ENCODE results near the gene OSBPL5.

Gene OSBPL5

GRCh38 chr11:3052109-3052479 is 113.0 kb downstream of the OSBPL5 start:
- Histone ChIP-seq H3K4me1 (ENCODE audit: insufficient read depth, low read length) (peaks cover 12% of the 10 kb centered on the region; the same call in 1 of the 2 replicates), H3K9me3 (ENCODE audit: control insufficient read depth, insufficient read depth, low read length) (no peaks in the 10 kb centered on the region), H3K36me3 (ENCODE audit: insufficient read depth, low read length) (no peaks in the 10 kb centered on the region), H3K9ac (ENCODE audit: low read depth, low read length) (no peak overlapping the region)

DNA sequence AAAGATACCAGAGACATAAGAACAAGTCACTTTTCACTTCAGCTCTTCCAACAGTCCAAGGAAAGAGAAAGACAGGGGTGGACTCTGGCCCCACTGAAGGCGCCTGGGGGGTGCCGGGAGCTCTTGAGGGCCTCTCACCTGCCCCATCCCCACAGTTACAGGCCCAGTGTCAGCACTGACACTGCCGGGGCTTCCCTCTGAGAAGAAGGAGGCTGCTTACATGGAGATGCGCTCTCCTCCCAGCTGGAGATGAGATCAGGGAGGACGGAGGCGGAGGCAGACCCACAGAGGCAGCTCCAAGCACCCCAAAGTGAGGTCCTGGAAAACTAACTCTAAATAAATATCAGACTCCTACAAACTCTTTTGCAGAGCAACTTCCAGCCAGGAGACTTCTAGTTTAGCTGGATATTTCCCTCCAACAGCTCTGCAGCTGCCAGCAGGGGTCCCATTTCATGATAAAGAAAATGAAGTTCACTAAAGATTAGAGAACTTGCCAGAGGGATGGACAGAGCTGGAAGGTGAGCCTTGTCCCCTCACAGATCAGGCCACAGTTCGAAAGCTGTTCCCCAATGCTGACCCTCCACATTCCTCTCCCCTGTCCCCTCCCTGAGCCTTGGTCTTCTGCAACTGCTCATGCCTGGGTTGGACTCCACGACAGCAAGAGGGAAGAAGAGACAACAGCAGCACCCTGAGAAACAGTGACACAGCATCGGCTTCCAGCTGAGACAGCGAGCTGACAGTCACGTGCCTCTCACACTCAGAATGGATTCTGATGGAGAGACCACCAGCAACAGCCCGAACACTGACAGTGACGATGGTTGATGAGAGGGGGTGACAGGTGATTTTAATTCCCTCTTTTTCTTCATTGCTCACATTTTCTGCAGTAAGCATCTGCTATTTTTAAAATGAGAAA is 113.7 kb downstream of the OSBPL5 start:
- no peak overlapping the region for H3K9ac ChIP-seq (ENCODE audit: low read depth, low read length)

DNA sequence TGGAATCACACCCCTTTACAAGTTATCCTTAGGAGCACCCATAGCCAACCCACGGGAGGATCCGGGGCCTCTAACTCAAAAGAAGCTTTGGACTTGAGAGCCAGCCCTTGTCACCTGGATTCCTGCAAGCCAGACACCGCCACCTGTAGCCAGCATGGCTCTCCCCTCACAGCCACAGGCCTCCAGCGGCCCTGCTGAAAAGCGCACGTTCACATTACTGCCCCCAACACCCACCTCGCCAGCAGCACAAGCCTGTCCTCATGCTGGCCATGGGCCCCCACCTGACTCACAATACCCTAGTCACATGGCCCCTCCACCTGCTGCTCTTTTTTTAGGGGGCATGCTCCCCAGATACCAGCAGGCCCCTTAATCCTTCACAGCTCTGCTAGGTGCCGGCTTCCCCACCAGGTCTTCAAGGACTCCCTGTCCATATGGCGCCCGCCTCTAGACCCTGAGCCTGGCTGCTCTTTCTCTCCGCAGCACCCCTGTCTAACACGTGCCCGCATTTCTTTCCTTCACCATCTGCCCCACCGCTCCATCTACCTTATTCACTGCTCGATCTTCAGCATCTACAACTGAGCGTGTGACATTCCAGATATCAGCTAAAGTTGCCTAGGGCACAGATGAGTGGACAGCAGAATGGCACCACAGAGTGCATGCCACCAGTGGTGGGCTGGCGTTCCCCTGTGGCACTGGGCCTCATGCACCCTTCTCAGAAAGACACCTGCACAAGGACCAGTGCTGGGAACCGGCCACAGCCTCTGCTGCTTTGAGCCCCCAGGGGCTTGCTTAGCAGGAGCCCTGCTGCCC is 114.5 kb downstream of the OSBPL5 start:
- no peaks in the 10 kb centered on the region for H3K9me3 ChIP-seq (ENCODE audit: control insufficient read depth, insufficient read depth, low read length)
- H3K9ac ChIP-seq (ENCODE audit: low read depth, low read length), result no peak overlapping the region
- H3K4me1 ChIP-seq (ENCODE audit: insufficient read depth, low read length), result peaks cover 6% of the 10 kb centered on the region; the same call in 1 of the 2 replicates
- H3K36me3 ChIP-seq (ENCODE audit: insufficient read depth, low read length), result no peaks in the 10 kb centered on the region

More for the DNA sequence above, 113.7 kb downstream of the OSBPL5 start:
- peaks cover 12% of the 10 kb centered on the region; the same call in 1 of the 2 replicates for H3K4me1 ChIP-seq (ENCODE audit: insufficient read depth, low read length)
- no peaks in the 10 kb centered on the region for H3K9me3 ChIP-seq (ENCODE audit: control insufficient read depth, insufficient read depth, low read length)
- no peaks in the 10 kb centered on the region for H3K36me3 ChIP-seq (ENCODE audit: insufficient read depth, low read length)

DNA sequence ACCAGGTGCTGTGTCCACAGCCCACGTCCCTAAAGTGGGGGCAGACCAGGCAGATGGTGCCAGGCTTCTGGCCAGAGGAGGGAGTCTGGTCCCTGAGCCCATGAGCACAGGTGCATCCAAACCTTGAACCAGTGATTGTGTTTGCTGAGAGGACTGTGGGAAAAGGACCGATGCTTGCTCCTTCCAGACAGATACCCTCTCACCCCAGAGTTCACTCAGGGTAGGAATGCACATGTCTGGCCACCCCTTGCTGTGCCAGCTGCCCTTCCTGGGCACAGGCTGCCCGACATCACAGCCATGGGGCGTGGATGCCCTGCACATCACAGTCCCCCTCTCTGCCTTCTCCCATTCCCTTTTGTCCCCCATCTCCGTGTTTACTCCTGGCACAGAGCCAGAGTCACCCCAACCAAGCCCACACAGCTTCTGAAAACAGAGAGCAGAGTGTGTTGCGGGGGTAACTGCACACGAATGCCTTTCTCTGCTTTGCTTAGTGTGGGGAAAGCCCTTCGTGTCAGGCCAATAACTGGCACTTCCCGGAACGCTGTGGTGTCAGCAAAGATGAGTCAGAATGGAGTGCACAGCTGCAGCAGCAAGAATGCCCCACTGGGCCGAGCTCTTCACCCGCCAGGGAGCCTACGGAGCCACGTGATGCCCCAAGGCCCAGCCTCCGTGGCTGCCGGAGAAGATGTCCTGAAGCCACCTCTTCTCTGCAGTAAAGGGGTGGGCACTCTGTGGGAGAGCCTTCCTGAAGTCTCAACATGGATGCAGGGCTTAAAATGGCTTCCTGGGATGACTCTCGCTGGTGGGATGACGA is 115.5 kb downstream of the OSBPL5 start:
- Histone ChIP-seq H3K9me3 (ENCODE audit: control insufficient read depth, insufficient read depth, low read length) (no peaks in the 10 kb centered on the region), H3K36me3 (ENCODE audit: insufficient read depth, low read length) (peaks cover 2% of the 10 kb centered on the region; the same call in 1 of the 2 replicates), H3K9ac (ENCODE audit: low read depth, low read length) (no peak overlapping the region), H3K4me1 (ENCODE audit: insufficient read depth, low read length) (peaks cover 6% of the 10 kb centered on the region; the same call in 1 of the 2 replicates)

- peaks cover 6% of the 10 kb centered on the region; the same call in 1 of the 2 replicates for H3K4me1 ChIP-seq (ENCODE audit: insufficient read depth, low read length)
- no peaks in the 10 kb centered on the region for H3K9me3 ChIP-seq (ENCODE audit: control insufficient read depth, insufficient read depth, low read length)
- H3K9ac ChIP-seq (ENCODE audit: low read depth, low read length), result no peak overlapping the region
- peaks cover 4% of the 10 kb centered on the region for H3K36me3 ChIP-seq (ENCODE audit: insufficient read depth, low read length)
Observed at GRCh38 chr11:3047637-3048036, 117.5 kb downstream of the OSBPL5 start.

- peaks cover 4% of the 10 kb centered on the region; the same call in 1 of the 2 replicates for H3K4me1 ChIP-seq (ENCODE audit: insufficient read depth, low read length)
- no peaks in the 10 kb centered on the region for H3K9me3 ChIP-seq (ENCODE audit: control insufficient read depth, insufficient read depth, low read length)
- peaks cover 10% of the 10 kb centered on the region for H3K36me3 ChIP-seq (ENCODE audit: insufficient read depth, low read length)
- H3K9ac ChIP-seq (ENCODE audit: low read depth, low read length), result no peak overlapping the region
Observed at GRCh38 chr11:3046641-3047040, 118.5 kb downstream of the OSBPL5 start.

DNA sequence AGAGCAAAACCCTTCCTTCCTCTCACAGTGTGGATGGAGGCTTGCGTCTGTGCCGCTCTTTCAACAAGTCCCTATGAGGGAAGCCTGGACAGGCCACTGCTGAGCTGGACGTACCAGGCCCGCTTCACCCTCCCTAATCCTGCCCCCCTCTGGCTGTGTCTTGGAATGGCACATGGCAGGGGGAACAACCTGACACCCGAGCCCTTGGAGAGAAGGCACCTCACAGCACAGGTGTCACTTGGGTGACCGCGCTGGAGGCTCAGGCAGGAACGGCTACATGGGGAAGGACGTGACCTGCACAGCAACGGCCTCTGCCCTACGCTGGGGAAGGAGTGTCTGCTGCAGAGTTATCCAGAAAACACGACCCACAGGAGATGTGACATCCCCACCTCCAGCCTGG is 118.9 kb downstream of the OSBPL5 start:
- Histone ChIP-seq H3K9me3 (ENCODE audit: control insufficient read depth, insufficient read depth, low read length) (no peaks in the 10 kb centered on the region), H3K36me3 (ENCODE audit: insufficient read depth, low read length) (peaks cover 10% of the 10 kb centered on the region), H3K4me1 (ENCODE audit: insufficient read depth, low read length) (no peaks in the 10 kb centered on the region; the same call in 1 of the 2 replicates), H3K9ac (ENCODE audit: low read depth, low read length) (no peak overlapping the region)

- H3K4me1 ChIP-seq (ENCODE audit: insufficient read depth, low read length), result no peaks in the 10 kb centered on the region; the same call in 1 of the 2 replicates
- peaks cover 20% of the 10 kb centered on the region for H3K36me3 ChIP-seq (ENCODE audit: insufficient read depth, low read length)
- H3K9me3 ChIP-seq (ENCODE audit: control insufficient read depth, insufficient read depth, low read length), result no peaks in the 10 kb centered on the region
Observed at GRCh38 chr11:3044915-3045314, 120.2 kb downstream of the OSBPL5 start.

DNA sequence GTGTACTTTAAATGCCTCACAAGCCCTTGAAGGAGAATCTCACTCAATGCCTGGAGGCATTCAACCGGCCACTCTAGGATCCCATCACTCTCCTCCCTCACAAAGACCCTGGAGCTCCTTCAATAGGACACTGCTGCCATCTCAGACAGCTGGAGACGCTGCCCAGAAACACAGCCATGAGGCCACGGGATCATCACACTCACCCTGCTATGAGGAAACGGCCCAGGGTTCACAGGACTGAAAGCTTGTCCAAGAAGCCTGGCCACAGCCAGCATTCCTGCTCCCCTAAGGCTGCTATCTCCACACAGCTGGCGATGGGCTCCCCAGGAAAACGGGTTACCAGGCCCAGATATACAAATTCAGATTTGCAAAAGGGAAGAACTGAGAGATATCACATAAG is 121.1 kb downstream of the OSBPL5 start:
- Histone ChIP-seq H3K9ac (ENCODE audit: low read depth, low read length) (no peak overlapping the region), H3K4me1 (ENCODE audit: insufficient read depth, low read length) (no peaks in the 10 kb centered on the region), H3K9me3 (ENCODE audit: control insufficient read depth, insufficient read depth, low read length) (no peaks in the 10 kb centered on the region), H3K36me3 (ENCODE audit: insufficient read depth, low read length) (peaks cover 23% of the 10 kb centered on the region)

More at GRCh38 chr11:3044915-3045314, 120.2 kb downstream of the OSBPL5 start:
- no peak overlapping the region for H3K9ac ChIP-seq (ENCODE audit: low read depth, low read length)

DNA sequence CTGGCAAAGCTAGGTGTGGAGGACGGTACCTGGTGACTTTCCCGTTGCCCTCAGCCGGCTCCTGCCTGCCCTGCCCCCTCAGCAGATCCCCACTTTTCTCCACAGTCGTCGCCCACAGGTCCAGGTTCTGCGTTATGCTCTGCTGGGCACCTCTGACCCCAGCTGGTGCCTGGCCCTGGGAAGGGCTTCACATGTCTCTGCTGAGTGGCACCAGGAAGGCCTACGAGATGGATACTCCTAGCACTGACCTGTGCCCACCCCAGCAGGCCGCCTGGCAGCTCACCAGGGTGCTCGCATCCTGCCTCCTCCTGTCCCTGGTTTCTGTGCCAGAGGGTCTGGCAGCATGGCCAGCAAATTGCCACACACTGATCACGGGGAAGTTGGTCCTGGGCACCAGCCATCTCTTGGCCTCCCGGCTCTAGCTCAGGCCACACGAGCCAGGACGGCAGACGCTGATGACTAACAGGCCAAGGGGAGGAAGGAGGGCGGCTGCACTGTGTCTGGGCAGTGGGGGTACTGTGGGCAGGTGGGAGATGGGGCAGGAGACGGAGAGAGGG is 121.7 kb downstream of the OSBPL5 start:
- no peaks in the 10 kb centered on the region for H3K4me1 ChIP-seq (ENCODE audit: insufficient read depth, low read length)
- H3K36me3 ChIP-seq (ENCODE audit: insufficient read depth, low read length), result peaks cover 23% of the 10 kb centered on the region
- H3K9me3 ChIP-seq (ENCODE audit: control insufficient read depth, insufficient read depth, low read length), result no peaks in the 10 kb centered on the region
- no peak overlapping the region for H3K9ac ChIP-seq (ENCODE audit: low read depth, low read length)

GRCh38 chr11:3042496-3043314 is 122.4 kb downstream of the OSBPL5 start:
- Histone ChIP-seq H3K9me3 (ENCODE audit: control insufficient read depth, insufficient read depth, low read length) (no peaks in the 10 kb centered on the region), H3K9ac (ENCODE audit: low read depth, low read length) (no peak overlapping the region), H3K4me1 (ENCODE audit: insufficient read depth, low read length) (no peaks in the 10 kb centered on the region), H3K36me3 (ENCODE audit: insufficient read depth, low read length) (peaks cover 23% of the 10 kb centered on the region)

DNA sequence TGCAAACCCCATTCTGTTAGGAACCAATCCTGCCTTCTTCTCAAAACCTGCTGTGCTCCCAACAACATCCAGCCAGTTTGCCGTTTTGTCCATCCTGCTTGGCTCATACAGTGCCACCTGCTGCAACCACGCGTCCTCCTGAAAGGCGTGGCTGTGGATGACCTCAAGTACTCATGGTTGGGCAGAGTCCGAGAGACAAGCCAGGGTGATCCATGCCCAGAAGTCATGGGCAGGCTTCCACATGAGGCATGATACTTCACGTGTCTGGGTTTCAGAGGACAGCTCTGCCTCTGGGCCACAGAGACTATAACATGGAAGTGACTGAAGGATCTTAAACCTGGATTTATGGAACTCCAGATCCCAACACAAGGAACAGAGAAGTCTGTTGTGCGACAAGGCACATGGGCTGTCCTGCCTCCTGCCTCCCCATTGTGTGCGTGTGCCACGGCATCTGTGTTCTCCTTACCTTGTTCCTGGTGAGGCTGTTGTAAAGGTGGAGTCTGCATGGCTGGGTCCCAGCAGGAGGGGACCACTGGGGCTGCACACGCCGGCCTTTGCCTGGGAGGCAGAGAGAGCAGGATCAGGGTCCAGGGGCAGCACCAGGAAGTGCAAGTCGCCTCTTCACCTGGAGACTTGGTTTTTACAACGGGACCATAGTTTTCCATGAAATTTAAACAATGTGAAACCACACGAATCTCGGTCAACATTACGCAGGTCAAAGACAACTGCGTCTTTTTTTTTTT is 123.2 kb downstream of the OSBPL5 start:
- Histone ChIP-seq H3K9me3 (ENCODE audit: control insufficient read depth, insufficient read depth, low read length) (no peaks in the 10 kb centered on the region), H3K36me3 (ENCODE audit: insufficient read depth, low read length) (peaks cover 26% of the 10 kb centered on the region), H3K4me1 (ENCODE audit: insufficient read depth, low read length) (no peaks in the 10 kb centered on the region), H3K9ac (ENCODE audit: low read depth, low read length) (no peak overlapping the region)

Measured in ES-I3 (cell line).